Cardiac septum (tissue), 1 donor: ENCODE measurements around the gene RIPK4. TPM values are rescaled to one million over a fixed set of nuclear protein-coding genes. Genes with fewer than 3 reads are reported as not detected.

ENCODE experiments used
- DNase-seq: peaks from one replicate; pipeline ENCODE4 v3.0.0-alpha.2; 2020; ENCODE audit warnings: low spot score
- intact Hi-C: fragments of 100-400 bp; cut with DNase I; formaldehyde crosslinking; loops from one replicate; pipeline ENCODE4 v1.14.0; 2022
- total RNA-seq: library from RNA; stranded (reverse); fragmentation: NEBNext Ultra II Directional; extraction: Animal tissue kit (Norgen Biotek cat#: 25700); gene quantifications from one replicate; pipeline ENCODE4 v1.2.1, GENCODE V29; 2021
- donor health status: DM: no; HTN: no; CAD: no.

Gene RIPK4
- total RNA-seq, 1 donor from 2014 or later = 0.13 TPM

GRCh38 chr21:41743321-41744027, 23.4 kb downstream of the RIPK4 start:
- no peak for DNase-seq
- intact Hi-C loops = no loop called here

- intact Hi-C loops = no loop called here
- DNase-seq = no peak
These were observed 24.6 kb downstream of the RIPK4 start for GRCh38 chr21:41742073-41742875.

DNA sequence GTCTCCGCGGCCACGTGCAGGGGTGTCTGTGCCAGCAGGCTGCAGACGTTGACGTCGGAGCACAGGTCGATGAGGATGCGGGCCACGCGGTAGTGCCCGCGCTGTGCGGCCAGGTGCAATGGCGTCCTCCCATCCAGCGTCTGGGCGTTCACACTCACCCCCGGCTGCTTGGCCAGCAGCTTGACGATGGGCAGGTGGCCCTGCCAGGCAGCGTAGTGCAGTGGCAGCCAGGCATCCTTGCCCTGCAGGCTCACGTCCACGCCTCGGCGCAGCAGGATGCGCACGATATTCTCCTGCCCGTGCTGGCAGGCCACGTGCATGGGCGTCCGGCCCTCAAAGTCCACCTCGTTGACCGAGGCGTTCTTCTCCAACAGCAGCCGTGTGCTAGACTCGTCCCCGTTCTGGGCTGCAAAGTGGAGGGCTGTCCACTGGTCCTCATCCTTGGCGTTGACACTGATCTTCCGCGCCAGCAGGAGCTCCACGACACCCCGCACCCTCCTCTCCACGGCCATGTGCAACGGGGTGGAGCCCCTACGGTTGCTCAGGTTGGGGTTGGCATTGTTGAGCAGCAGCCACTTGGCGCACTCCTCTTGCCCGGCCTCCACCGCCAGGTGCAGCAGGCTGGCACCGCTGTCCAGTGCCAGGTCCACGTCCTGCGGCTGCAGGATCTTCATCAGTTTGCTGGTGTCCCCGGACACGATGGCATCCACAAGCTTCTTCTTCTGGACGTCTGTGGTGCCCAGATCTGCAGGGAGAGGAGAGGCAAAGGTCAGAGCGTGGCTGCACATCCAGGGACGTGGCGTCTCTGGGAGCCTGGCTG, 25.4 kb downstream of the RIPK4 start:
- intact Hi-C loops = no loop called here
- DNase-seq = no peak

DNA sequence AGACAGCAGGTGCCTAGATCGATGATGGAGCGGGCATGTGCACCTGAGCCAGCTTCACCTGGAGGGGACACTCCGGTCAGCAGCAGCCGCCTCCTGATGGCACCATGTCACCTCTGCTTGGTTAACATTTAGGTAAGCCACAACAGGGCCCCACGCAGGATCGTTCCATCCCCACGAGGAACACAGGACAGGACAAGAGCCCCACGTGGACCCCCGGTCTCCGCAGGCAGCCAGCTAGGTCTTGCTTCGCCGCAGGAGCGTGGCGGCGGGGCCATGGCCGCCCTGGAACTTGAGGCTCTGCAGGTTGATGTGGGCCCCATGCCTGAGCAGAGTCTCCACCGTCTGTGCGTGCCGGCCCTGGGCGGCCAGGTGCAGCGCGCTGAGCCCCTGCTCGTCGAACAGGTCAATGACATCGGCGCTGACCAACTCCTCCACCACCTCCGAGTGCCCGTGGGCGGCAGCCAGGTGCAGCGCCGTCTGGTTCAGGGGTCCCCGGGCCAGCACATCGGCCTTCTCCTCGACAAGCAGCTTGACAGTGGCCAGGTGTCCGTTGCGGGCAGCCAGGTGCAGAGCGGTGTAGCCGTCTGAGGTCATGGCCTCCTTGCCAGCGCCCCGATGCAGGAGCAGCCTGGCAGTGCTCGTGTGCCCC, 26.1 kb downstream of the RIPK4 start:
- intact Hi-C loops = no loop called here
- no peak for DNase-seq

DNA sequence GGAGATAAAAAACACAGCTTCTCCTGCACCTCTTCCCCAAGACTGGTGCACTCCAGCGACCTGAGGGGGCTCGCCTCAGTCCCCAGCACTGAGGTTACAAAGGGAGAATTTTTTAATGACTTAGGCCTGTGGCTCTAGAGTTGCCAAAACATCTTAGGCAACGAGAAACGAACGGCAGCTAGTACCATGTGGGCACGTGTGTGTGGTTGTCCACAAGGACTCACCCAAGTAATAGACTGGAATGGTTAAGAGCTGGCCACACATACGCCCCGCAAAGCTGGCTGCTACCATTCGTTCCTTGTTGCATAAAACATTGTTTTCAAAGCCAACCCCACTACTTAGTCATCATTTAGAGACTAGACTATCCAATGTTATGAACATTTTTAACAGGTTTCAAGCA, 26.9 kb downstream of the RIPK4 start:
- DNase-seq = no peak
- intact Hi-C loops = no loop called here

- DNase-seq = no peak
These were observed 27.8 kb downstream of the RIPK4 start for GRCh38 chr21:41739011-41739410.

GRCh38 chr21:41737651-41738324, 29.1 kb downstream of the RIPK4 start:
- intact Hi-C loops = no loop called here
- no peak for DNase-seq

More at GRCh38 chr21:41739011-41739410, 27.8 kb downstream of the RIPK4 start:
- intact Hi-C loops = no loop called here

DNA sequence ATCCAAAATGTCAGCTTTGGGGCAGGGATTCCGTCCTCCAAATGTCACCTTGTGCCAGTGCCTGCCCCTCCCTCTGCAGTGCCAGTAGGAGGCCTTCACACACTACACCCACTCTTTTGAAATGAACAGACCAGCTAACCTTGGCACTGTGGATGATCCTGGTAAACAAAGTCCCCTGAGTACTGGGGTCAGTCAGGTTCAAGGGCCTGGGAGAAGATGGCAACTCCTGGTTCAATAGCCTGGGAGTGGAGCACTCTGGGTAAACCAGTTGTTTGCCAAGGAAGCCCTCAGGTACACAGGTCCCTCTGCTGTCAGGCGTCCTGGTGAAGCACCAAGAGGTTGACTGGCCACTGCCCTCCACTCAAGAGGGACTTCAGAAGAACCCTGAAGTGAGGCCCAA, 30.4 kb downstream of the RIPK4 start:
- intact Hi-C loops = no loop called here
- DNase-seq = no peak

- no peak for DNase-seq
- intact Hi-C loops = no loop called here
These were observed 32.7 kb downstream of the RIPK4 start for GRCh38 chr21:41733951-41734689.

GRCh38 chr21:41731081-41731480, 35.8 kb downstream of the RIPK4 start:
- no peak for DNase-seq
- intact Hi-C loops = no loop called here

- no peak for DNase-seq
- intact Hi-C loops = no loop called here
These were observed 36.5 kb downstream of the RIPK4 start for GRCh38 chr21:41730367-41730765.

- intact Hi-C loops = no loop called here
- no peak for DNase-seq
These were observed 37.0 kb downstream of the RIPK4 start for GRCh38 chr21:41729701-41730366.

DNA sequence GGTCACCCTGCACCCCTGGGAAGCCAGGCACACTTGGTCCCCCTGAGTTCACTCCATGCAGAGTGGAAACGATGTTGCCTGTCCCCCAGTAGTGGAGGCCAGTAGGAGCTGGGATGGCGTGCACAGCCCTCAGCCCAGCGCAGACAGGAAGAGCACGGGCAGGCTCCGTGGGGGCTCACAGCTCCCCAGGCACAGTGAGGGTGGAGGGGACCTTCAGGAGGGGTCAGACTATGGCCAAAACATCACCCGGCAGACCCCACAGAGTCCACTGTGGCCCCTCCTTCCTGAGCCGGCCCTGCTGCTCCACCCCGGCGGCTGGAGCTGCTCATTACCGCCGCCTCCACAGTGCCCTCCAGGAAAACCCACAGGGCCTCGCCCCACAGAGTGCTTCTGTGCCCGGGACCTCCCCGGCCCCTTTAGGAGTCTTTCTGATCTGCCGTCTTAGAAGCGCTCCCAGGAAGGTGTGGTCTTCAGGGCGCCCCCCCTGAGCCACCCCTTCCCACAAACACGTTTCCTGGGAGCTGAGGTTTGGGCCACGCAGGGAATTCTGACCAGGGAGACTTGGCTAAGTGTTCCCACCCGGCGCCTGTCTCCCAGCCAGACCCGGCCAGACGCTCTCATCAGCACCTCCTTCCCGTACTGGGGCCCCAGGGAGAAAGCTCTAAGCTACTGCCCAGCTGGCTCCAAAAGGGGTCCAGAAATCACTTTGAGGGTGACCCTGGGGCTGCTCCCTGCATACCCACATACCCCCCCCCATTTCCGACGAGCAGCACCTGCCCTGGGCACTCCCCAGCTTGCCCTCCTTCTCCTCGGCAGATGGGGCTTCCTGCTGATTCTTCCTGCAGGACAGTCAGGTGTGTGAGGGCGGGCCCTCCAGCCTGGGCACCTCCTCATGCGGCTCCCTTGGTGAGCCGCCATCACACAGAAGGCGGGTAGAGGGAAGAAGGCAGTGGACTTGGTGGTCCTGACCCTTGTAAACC, 38.8 kb downstream of the RIPK4 start:
- intact Hi-C loops = no loop called here
- DNase-seq = no peak

DNA sequence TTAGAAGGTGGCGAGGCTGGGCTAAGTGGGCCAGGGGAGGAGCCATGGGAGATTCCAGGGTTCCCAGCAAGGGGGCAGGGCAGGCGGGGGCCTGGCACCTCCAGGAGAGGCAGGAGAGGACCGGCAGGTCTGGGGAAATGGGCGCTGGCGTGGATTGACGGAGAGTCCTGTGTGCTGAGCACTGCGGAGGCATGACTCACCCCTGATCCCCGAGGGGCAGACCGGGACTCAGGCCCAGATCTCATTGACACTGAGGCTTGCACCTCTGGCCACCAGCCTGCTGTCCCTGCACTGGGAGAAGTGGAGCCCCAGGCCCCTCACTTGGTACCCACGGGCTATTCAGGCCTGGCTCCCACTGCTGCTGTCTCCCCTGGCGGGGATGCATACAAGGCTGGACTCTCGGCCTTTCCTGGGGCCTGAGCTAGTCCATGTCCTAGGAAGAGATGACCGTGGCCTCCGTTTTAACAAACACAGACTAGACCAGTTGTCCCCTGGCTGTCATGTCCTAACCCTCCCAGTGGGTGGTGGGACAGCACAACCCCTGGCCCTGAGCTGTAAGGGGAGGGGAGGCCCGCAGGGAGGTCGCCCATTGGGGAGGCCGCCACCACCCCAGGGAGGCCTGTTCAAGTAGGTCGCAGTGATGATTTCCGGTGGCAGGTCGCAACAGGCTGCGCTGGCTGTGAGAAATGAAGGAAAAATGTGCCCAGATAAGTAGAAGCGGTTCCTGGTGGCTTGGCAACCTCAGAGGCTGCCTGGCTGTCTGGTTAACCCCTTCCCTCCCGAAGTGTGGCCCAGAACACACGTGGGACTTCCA, 39.7 kb downstream of the RIPK4 start:
- intact Hi-C loops = no loop called here
- no peak for DNase-seq

- intact Hi-C loops = no loop called here
- DNase-seq = no peak
These were observed 40.3 kb downstream of the RIPK4 start for GRCh38 chr21:41726630-41726969.

DNA sequence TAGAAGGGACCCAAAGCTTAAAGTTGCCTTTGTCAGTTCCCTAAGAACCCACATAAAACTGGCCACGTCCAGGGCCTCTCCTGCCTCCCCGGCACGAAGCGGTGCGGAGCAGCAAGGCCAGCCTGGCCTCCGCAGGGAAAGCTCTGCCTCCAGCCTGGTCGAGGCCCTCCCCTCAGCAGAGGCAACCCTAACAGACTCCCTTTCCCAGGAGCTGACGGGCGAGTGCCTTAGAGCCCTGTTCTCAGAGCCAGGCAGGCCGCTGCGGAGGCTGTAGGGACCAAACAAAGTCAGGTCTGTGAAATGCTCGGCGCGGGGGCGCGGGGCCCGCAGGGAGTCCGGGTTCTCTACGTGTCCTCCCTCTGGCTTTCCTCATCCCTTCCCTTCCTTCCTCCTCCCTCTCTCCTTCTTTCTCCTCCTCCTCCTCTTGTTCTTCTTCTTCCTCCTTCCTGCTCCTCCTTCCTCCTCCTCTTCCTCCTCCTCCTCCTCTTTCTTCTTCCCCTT, 40.7 kb downstream of the RIPK4 start:
- DNase-seq = no peak

More for the DNA sequence above, 40.7 kb downstream of the RIPK4 start:
- intact Hi-C loops = no loop called here
